Esophagus squamous epithelium (tissue), 4 donors: ENCODE results near the gene SMYD3.

Experiments used
- CTCF ChIP-seq, 6 experiments: fragments of 450-650 bp in 4 of 6; fragments of 200-600 bp in 2 of 6; sonication (generic) in 2 of 6; IDR thresholded peaks; one replicate each; pipeline ENCODE4 v1.5.1; 2016 to 2019; ENCODE audit warnings: antibody characterized with exemption in 6 of 6, mild to moderate bottlenecking in 4 of 6, moderate library complexity in 4 of 6
- POLR2A ChIP-seq, 4 donors: fragments of 450-650 bp; IDR thresholded peaks; one replicate each; pipeline ENCODE4 v1.6.1; 2017; ENCODE audit warnings: antibody characterized with exemption in 4 of 4, mild to moderate bottlenecking in 4 of 4, moderate library complexity in 3 of 4

GRCh38 chr1:246213036-246213435 lies 294.0 kb downstream of the SMYD3 start:
- TF ChIP-seq POLR2A (IDR thresholded peaks at IDR 0.05) (no peak), CTCF (IDR thresholded peaks at IDR 0.05) (no peak)
